Measurements from ENCODE around the gene ZNF830. TPM values are rescaled to one million over a fixed set of nuclear protein-coding genes. Genes with fewer than 3 reads are reported as not detected.
A peak's percentile ranks its signal among the peaks of the same experiment; 100 is the strongest.

The ZNF830 gene
- total and polyA plus RNA-seq, 10 of the 15 experiments (the other 5 are each of a cell fraction or from before 2014, with no cell fraction given), result 9.7 to 18.5 (median 15.1) TPM

DNA sequence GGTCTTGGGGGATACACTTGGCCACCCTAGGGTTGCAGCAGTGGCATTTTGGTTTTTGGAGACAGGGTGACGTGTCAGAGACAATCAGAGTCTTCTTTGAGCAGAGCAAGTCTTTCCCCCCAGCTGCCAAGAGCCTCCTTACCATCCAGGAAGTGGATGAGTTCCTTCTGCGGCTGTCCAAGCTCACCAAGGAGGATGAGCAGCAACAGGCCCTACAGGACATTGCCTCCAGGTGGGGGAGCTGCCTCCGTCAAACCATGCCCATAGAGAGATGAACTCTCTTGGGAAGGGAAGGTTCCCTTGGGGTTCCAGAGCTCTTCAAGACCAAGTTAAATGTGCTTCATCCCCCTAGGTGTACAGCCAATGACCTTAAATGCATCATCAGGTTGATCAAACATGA, 30.3 kb downstream of the ZNF830 start:
- BruUV-seq (replicated peaks), result no TSS peak
- H3K9me3 ChIP-seq (replicated peaks; ENCODE audit: control insufficient read depth, insufficient read depth, low read length), result no peaks in the 10 kb centered on the region
- FAIRE-seq (no peak), DNase-seq (ENCODE audit: low read depth, low spot score) (no peak), ATAC-seq (no peak)
- WGBS (ENCODE audit: insufficient coverage, insufficient replicate concordance, low lambda C conversion rate, missing lambda C conversion rate), result 96% methylated on average over 3 of the region's 3 CpGs
- no peaks in the 10 kb centered on the region for H4K20me1 ChIP-seq (ENCODE audit: control insufficient read depth, insufficient read depth)
- no peak overlapping the region for H3K4me3 ChIP-seq
- no peaks in the 10 kb centered on the region for H3K79me2 ChIP-seq (ENCODE audit: control insufficient read depth, insufficient read depth, low read length)
- intact Hi-C loops (cut with micrococcal nuclease; ENCODE audit: unreplicated experiment) (no loop called here), in situ Hi-C loops (cut with MboI) (no loop called here)
- no peak overlapping the region for H3K4me2 ChIP-seq (ENCODE audit: control insufficient read depth, insufficient read depth)
- no peak overlapping the region; the same call in 1 of the 2 replicates for H3K9ac ChIP-seq (ENCODE audit: control insufficient read depth, insufficient read depth, low read length)
- POLR2A ChIA-PET, result interaction anchor here (1.1 kb wide), 1 partner anchor 10 kb away, joined by 4 read pairs; no protein-coding TSS in a partner anchor
- SMC1A ChIA-PET (ENCODE audit: uncharacterized antibody, unreplicated experiment), result interaction anchor here (0.7 to 2.4 kb wide), 7 partner anchors 10 to 129 kb away, joined by 3 to 13 read pairs (median 3); no protein-coding TSS in a partner anchor
- RAD21 ChIA-PET (ENCODE audit: unreplicated experiment), result interaction anchor here (0.8 to 1.3 kb wide), 3 partner anchors 9 to 129 kb away, joined by 3 to 4 read pairs (median 3); no protein-coding TSS in a partner anchor
- H3K27ac ChIP-seq (ENCODE audit: control insufficient read depth, insufficient read depth), result peak overlapping the region; percentile 40
- no peaks in the 10 kb centered on the region for H3K27me3 ChIP-seq (replicated peaks in 1 of 2; ENCODE audit: control insufficient read depth in 2 of 2, insufficient read depth in 2 of 2, low read length in 1 of 2)
- peaks cover 3% of the 10 kb centered on the region; the same call in 1 of the 2 replicates for H3K4me1 ChIP-seq (ENCODE audit: control insufficient read depth, insufficient read depth, low read length)
- CTCF ChIA-PET, result interaction anchor here (0.6 to 2.3 kb wide), 5 partner anchors 9 to 755 kb away, joined by 3 to 11 read pairs (median 4); no protein-coding TSS in a partner anchor
- no peak overlapping the region for H2AFZ ChIP-seq (ENCODE audit: control insufficient read depth, low read depth, low read length)
- H3K36me3 ChIP-seq (ENCODE audit: control insufficient read depth in 2 of 2, insufficient read depth in 2 of 2, low read length in 1 of 2), result peaks cover 12 to 23% of the 10 kb centered on the region in 2 experiments; a peak in 3 of 4 replicates
- TF ChIP-seq DPF2 (IDR thresholded peaks at IDR 0.05) (no peak), MTA3 (IDR thresholded peaks at IDR 0.05; ENCODE audit: borderline replicate concordance, low read length) (no peak), NFYB (IDR thresholded peaks at IDR 0.05; ENCODE audit: insufficient read depth, low read depth, low read length) (no peak), SREBF1 (IDR thresholded peaks at IDR 0.05; ENCODE audit: low read length) (no peak), ZNF622 (IDR thresholded peaks at IDR 0.05) (no peak), YBX1 (IDR thresholded peaks at IDR 0.05) (no peak), CBX3 (IDR thresholded peaks at IDR 0.05; ENCODE audit: borderline replicate concordance, low read depth) (no peak), TAF1 (IDR thresholded peaks at IDR 0.05; ENCODE audit: borderline replicate concordance, low read depth, low read length) (no peak), ASH2L (IDR thresholded peaks at IDR 0.05; ENCODE audit: borderline replicate concordance, low read depth) (no peak), CHD1 (IDR thresholded peaks at IDR 0.05; ENCODE audit: low read depth, low read length) (no peak), ZNF384 (IDR thresholded peaks at IDR 0.05; ENCODE audit: borderline replicate concordance, low read depth, low read length) (no peak), LARP7 (IDR thresholded peaks at IDR 0.05) (no peak), POLR2AphosphoS5 (IDR thresholded peaks at IDR 0.05; ENCODE audit: low read length) (no peak)
- TF ChIP-seq, protein P1, sequence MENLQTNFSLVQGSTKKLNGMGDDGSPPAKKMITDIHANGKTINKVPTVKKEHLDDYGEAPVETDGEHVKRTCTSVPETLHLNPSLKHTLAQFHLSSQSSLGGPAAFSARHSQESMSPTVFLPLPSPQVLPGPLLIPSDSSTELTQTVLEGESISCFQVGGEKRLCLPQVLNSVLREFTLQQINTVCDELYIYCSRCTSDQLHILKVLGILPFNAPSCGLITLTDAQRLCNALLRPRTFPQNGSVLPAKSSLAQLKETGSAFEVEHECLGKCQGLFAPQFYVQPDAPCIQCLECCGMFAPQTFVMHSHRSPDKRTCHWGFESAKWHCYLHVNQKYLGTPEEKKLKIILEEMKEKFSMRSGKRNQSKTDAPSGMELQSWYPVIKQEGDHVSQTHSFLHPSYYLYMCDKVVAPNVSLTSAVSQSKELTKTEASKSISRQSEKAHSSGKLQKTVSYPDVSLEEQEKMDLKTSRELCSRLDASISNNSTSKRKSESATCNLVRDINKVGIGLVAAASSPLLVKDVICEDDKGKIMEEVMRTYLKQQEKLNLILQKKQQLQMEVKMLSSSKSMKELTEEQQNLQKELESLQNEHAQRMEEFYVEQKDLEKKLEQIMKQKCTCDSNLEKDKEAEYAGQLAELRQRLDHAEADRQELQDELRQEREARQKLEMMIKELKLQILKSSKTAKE (IDR thresholded peaks at IDR 0.05; ENCODE audit: low read depth, poor library complexity, severe bottlenecking), result no peak
- TF ChIP-seq, protein P2, sequence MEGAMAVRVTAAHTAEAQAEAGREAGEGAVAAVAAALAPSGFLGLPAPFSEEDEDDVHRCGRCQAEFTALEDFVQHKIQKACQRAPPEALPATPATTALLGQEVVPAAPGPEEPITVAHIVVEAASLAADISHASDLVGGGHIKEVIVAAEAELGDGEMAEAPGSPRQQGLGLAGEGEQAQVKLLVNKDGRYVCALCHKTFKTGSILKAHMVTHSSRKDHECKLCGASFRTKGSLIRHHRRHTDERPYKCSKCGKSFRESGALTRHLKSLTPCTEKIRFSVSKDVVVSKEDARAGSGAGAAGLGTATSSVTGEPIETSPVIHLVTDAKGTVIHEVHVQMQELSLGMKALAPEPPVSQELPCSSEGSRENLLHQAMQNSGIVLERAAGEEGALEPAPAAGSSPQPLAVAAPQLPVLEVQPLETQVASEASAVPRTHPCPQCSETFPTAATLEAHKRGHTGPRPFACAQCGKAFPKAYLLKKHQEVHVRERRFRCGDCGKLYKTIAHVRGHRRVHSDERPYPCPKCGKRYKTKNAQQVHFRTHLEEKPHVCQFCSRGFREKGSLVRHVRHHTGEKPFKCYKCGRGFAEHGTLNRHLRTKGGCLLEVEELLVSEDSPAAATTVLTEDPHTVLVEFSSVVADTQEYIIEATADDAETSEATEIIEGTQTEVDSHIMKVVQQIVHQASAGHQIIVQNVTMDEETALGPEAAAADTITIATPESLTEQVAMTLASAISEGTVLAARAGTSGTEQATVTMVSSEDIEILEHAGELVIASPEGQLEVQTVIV (IDR thresholded peaks at IDR 0.05; ENCODE audit: borderline replicate concordance, partially characterized antibody), result no peak
- TF ChIP-seq, protein P3, sequence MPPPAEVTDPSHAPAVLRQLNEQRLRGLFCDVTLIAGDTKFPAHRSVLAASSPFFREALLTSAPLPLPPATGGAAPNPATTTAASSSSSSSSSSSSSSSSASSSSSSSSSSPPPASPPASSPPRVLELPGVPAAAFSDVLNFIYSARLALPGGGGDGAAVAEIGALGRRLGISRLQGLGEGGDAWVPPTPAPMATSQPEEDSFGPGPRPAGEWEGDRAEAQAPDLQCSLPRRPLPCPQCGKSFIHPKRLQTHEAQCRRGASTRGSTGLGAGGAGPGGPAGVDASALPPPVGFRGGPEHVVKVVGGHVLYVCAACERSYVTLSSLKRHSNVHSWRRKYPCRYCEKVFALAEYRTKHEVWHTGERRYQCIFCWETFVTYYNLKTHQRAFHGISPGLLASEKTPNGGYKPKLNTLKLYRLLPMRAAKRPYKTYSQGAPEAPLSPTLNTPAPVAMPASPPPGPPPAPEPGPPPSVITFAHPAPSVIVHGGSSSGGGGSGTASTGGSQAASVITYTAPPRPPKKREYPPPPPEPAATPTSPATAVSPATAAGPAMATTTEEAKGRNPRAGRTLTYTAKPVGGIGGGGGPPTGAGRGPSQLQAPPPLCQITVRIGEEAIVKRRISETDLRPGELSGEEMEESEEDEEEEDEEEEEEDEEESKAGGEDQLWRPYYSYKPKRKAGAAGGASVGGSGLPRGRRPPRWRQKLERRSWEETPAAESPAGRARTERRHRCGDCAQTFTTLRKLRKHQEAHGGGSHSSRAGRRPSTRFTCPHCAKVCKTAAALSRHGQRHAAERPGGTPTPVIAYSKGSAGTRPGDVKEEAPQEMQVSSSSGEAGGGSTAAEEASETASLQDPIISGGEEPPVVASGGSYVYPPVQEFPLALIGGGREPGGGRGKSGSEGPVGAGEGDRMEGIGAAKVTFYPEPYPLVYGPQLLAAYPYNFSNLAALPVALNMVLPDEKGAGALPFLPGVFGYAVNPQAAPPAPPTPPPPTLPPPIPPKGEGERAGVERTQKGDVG (CRISPR knock-in tag; IDR thresholded peaks at IDR 0.05), result no peak
- TF ChIP-seq, protein P4, sequence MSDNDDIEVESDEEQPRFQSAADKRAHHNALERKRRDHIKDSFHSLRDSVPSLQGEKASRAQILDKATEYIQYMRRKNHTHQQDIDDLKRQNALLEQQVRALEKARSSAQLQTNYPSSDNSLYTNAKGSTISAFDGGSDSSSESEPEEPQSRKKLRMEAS (IDR thresholded peaks at IDR 0.05; ENCODE audit: low read depth, low read length), result no peak
